Activated CD8-positive, alpha-beta memory T cell treated with anti-CD3 and anti-CD28 coated beads, Interleukin-2, amount 50 U/mL, for 48 hours (primary cell): ENCODE results near the gene KMT2E.

Source experiments
- DNase-seq: peaks from one replicate; pipeline ENCODE4 v3.0.0-alpha.2; 2020

KMT2E gene

DNA sequence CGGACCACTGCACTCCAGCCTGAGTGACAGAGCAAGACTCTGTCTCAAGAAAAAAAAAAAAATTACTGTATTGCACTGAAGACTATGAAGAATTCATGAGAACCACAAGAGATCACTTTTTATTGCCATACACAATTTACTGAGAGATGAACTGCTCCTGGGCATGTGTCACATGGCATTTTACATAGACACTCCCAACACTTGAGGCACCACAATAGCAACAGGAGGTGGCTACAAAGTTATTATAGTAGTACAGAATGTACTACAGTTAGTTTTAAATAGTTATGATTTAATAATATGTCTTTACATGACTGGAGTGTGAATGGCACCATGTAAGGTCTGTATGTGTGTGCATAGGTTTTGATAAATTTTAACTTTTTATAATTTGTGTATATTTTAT lies 70.6 kb downstream of the KMT2E start:
- DNase-seq: no peak

DNA sequence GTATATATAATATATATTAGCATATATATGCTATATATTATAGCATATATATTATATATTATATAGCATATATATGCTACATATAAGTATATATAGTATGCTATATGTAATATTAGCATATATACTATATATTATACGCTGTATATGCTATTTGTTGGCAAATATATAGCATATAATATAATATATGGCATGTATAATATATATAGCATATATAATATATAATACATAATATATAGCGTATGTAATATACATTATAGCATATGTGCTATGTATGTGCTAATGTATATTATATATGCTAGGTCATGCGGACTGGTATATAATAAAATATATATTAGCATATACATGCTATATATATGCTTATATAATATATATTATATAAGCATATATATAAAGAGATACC lies 72.8 kb downstream of the KMT2E start:
- no peak for DNase-seq

DNA sequence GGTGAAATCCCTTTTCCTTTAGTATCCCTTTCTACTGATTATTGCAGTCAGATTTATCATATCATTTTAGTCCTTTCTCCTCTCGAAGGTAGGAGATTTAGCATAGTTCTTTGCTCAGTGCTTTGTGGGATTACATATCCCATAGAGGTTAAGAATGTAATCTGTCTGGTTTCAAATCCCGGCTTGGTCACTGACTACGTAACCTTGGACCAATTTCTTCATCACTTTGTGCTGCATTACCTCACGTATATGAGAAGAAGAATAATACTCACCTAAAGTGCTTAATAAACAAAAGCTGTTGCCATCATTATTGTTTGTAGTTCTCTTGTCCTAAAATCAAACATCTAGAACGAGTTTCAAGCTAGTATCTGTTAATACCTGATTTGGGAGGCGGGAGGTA lies 74.0 kb downstream of the KMT2E start:
- no peak for DNase-seq

DNA sequence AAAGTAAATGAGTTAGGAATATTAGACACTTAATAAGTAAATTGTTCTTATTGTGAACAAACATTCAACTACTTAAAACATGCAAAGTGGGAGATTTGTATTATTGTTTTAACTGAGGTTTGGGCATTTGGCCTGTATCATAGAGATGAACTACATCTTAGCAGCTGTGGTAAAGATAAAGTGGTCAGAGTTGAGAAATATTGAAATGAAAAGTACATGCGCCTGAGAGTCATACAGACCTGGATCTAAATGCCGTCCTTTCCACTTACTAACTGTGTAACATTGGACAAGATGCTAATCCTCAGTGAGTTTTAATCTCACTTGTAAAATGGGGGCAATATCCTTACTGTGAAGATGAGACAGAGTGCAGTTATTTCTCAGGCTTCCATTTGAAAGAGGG lies 74.5 kb downstream of the KMT2E start:
- DNase-seq: no peak

DNA sequence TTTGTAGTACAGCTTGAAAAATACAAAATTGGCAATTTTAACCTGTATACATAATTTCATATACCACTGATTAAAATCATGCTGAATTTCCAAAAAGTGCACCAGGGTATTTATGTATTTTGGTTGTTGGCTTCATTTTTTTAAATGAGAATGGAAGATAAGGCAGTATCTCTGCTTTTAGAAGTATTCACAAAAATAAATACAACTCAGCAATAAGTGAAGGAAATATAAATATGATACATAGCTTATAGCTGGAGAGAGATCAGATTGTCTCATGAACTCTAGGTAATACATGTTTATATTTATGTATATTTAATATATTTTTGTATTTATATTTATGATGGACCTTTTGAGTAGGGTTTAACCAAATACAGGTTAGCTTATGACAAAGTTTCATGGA lies 81.0 kb downstream of the KMT2E start:
- no peak for DNase-seq

DNA sequence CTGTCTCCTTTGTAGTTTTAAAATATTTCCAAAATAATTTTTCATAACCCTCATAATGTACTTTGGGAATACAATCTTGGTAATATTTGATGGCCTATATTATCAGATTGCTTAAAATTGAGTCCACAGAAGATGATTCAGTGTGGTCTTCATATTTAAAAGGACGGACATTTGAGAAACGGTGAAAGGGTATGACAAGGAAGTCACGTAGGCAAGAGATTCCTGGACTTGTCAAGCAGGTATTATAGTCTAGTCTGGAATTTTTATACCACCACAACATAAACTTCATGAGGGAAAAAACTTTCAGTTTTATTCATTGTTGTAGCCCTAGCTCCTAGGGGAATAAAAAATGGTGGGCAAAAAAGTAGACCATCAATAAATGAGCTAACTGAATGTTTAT lies 82.3 kb downstream of the KMT2E start:
- DNase-seq: no peak

DNA sequence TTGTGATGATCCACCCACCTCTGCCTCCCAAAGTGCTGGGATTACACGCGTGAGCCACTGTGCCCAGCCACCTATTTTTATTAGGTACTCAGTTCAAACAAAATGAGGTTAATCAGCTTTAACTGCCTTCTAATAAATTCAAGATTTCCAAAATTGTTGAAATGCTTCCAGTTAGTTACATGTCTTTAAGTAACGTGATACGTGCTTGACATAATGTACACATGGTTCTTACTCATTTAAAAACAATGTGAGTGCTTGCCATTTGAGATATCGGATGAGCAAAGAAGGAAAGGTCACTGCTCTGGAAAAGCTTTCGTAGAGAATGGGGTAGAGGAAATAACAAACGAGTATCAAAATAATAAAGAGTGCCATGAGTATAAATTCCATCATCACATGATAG lies 83.6 kb downstream of the KMT2E start:
- no peak for DNase-seq

DNA sequence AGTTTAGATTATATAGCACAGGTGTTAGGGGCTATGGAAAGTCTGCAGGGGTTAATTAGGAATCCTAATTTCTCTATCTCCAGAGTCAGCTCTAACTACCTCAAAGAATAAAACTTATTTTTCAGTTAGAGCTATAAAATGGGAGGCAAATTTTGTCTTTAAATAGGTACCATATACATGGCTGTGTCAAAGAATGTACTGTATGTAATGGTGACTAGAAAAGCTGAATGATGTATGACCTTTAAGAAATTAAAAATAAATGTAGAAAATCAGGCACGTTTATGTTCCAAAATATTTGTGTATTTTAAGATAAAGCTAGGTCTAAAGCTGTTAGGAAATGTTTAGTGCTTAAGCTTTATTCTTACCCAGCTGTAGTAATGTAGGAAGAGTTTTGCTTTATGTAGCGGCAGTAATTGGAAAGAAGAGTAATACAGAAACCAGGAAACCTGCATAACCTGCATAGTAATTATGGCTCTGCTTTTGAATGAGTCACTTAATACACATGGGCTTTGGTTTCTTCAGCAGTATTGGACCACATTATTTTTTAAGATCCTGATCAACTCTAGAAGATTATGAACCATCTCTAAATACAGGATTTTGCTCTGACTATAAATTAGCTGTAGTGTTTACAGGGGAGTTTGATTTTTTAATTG lies 85.0 kb downstream of the KMT2E start:
- no peak for DNase-seq

DNA sequence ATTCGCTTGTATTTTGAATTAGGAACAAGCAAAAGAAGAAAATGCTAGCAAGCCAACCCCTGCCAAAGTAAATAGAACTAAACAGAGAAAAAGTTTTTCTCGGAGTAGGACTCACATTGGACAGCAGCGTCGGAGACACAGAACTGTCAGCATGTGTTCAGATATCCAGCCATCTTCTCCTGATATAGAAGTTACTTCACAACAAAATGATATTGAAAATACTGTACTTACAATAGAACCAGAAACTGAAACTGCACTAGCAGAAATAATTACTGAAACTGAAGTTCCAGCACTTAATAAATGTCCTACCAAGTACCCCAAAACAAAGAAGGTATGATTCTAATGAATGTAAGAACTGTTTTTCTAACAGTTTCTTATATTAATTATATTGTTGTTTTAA lies 87.9 kb downstream of the KMT2E start:
- no peak for DNase-seq

DNA sequence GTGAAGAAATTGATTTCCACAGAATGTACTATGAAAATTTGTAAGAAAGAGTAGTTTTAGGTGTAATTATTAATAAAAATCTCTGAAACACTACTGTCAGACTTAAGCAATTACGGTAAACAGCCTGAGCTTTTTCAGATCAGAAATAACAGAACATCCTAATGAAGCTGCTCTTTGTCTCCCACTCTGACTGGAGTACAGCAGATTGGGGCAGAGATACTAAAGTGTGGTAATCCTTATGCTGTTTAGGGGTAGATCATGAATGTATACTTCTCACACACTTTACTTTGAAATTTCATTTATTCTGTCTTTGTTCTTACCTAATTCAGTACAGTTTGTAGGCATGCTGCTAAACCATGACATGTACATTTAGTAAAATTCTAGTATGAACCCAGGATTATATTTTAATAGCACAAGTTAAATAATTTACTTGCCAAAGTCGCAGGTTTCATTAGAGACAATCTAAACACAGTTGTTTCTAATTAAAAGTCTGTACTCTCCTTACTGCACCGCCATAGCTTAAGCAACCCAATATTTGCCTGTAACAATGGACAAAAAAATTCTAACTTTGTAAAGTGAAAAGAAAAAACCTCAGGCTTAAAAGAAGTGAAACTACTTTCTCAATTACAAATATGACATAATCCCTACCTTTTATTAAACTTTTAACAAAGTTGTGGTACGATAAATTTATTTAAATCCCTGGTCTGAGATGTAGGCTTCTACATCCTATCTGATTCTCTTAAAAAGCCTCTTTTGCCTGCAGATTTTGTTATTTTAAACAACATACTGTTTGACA lies 88.8 kb downstream of the KMT2E start:
- no peak for DNase-seq

DNA sequence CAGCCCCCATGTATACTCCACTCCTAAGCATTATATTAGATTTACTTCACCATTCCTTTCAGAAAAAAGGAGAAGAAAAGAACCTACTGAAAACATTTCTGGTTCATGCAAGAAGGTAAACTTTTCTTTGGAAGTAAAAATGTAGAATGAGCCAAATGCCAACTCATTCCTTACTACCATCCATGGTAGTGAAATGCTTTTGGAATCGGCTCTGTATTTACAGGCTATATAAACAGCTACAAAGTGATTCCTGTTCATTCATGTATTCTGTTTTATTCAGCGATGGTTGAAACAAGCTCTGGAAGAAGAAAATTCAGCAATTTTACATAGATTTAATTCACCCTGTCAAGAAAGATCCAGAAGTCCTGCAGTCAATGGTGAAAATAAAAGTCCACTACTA lies 91.6 kb downstream of the KMT2E start:
- DNase-seq: no peak

DNA sequence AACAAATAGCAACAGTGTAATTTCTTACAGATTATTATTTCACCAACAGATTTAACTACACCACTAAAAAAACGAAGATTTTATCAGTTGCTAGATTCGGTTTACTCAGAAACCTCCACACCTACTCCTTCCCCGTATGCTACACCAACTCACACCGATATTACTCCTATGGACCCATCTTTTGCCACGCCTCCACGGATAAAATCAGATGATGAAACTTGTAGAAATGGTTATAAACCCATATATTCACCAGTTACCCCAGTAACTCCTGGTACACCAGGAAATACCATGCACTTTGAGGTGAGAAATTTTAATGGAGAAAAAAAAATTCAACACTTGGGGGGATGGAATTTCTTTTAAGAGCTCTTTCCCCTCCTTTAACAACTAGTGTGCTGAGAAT lies 92.5 kb downstream of the KMT2E start:
- no peak for DNase-seq

DNA sequence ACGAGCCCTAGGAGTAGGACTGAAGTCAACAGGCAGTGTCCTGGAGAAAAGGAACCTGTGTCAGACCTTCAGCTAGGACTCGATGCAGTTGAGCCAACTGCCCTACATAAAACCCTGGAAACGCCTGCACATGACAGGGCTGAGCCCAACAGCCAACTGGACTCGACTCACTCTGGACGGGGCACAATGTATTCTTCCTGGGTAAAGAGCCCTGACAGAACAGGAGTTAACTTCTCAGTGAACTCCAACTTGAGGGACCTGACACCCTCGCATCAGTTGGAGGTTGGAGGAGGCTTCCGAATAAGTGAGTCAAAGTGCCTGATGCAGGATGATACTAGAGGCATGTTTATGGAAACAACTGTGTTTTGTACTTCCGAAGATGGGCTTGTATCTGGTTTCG lies 93.5 kb downstream of the KMT2E start:
- no peak for DNase-seq

DNA sequence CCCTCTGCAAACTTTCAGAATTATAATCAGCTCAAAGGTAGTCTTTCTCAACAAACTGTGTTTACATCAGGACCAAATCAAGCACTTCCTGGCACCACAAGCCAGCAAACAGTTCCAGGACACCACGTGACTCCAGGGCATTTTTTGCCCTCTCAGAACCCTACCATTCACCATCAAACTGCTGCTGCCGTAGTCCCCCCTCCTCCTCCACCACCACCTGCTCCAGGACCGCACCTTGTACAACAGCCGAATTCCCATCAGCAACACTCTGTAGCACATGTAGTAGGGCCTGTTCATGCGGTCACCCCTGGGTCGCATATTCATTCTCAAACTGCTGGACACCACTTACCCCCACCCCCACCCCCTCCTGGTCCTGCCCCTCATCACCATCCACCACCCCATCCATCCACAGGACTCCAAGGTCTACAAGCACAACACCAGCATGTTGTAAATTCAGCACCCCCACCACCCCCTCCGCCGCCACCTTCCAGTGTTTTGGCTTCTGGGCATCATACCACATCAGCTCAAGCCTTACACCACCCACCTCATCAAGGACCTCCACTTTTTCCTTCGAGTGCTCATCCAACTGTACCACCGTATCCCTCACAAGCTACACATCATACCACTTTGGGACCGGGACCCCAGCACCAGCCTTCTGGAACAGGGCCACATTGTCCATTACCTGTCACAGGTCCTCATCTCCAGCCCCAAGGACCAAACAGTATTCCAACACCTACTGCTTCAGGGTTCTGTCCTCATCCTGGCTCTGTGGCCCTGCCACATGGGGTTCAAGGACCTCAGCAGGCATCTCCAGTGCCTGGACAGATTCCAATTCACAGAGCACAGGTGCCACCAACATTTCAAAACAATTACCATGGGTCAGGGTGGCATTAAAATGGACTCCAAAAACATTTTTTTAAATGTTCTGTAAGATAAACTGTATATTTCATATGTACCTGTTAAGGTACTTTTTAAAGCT lies 98.7 kb downstream of the KMT2E start:
- DNase-seq: no peak

DNA sequence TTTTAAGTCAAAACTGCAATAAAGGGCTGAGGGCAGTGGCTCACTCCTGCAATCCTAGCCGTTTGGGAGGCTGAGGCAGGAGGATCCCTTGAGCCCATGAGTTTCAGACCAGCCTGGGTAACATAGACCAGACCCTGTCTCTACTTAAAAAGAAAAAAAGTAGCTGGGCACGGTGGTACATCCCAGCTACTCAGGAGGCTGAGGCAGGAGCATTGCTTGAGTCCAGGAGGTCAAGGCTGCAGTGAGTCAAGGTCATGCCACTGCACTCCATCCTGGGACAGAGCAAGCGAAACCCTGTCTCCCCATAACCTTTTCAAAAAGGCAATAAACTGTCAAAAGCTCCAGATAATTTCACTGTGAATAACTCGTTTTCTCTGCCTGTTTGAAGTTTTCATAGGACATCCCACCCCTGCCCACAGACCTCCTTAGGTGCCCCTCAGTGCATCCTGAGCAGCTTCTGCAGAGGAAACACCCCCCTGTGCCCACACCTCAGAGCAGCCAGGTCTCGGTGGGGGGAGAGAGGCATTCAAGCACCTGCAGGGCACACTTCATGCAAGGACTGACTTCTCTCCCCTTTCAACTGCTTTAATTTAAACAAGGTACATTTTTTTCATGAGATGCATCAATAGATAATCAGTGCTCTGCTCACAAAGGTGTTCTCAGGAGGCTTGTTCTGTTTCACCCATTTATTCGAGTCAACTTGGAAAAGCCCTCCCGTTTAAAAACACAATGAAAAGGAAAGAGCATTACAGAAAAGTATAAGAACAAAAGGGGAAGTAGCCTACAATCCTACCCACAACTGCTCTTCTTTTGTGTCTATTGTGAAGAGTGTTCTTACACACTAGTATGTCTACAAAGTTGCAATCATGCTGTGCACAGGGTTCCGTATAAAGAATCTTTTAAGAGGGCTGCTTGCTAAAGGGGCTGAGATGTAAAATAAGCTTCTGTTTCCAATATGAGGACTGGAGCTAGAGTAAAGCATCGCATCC lies 104.9 kb downstream of the KMT2E start:
- no peak for DNase-seq

DNA sequence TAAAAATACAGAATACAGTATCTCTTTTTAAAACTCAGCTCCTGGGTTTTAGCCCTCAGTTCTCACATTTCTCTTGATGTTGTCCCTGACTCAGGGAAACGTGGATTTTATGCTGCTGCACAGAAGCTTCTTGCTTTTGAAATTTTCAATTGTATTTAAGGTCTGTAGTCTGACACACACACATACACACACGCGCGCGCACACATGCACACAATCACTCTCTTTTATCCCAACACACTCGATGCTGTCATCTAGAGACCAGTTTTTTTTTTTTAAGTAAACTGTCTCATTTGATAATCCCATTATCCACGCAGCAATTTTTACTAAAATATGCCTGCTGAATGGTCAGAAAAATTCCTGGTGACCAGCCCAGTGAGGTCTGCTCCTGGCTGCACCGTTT lies 108.6 kb downstream of the KMT2E start:
- no peak for DNase-seq

DNA sequence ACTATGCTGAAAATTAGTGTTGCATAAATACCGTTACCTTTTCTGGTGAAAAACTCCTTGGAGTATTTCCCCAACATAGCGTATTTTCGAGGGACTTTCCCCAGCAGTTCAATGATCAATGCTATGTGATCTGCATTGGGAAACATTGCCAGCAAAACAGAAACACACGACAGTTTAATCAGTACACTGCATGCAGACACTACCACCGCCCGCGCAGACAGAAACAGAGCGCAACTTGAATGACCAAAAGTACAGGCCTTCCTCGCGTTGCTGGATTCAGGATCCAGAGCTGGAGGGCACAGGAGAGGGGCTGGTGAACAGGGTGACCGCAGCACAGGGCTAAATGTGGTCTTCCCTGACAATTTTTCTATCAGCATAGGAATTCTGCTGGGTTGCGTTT lies 111.7 kb downstream of the KMT2E start:
- no peak for DNase-seq

DNA sequence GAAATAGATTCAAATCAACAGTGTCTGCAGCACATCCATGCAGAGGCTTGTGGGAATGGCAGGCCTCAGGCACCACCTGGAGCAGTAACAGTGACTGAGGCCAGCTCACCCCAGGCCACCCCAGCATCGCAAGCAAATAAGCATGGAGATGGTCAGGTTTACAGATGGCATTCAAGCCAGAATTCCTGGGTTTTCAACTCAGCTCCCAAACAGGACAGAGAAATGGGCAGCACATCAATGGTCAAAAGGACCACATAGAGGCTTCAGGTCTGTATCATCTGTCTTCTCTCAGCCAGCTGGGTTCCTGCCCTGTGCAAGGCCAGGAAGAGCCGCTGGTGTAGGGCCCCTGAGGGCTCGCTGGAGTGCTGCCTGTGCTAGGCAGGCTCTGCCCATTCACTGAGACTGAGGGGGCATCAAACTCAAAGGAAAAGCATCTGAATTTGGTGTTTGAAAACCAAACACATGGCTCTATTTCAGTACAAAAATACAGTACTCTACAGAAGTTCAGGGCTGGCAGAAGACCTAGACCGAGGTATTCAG lies 112.5 kb downstream of the KMT2E start:
- DNase-seq: no peak

DNA sequence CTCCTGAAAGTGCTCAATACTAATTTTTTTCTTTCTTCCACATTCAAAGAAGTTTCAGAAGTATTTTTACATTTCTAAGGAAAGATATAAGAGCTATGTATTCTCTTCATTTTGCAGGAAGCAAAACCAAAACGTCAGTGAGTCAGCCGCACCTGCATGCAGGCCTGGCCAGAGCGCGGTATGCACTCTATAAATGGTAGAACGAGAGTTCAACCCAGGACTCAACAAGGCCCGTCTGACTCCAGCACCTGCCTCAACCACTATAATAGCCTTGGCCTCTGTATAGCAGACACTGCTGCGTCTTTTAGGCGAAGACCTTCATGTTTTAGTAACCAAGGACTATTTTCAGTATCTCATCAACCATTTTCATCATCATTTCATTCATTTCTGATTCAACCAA lies 113.2 kb downstream of the KMT2E start:
- DNase-seq: no peak

DNA sequence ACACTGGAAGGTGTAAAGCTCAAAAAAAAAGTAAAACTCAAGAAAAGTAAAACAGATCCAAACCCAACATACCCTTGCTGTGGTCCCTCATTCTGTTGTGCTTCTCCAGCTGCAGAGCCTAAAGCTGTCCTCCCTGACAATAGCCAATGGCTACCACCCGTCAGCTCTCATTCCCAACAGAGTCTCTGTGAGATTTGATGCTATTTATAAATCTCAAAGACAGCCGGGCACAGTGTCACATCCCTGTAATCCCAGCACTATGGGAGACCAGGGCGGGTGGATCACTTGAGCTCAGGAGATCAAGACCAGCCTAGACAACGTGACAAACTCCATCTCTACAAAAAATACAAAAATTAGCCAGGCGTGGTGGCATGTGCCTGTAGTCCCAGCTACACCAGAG lies 116.0 kb downstream of the KMT2E start:
- DNase-seq: no peak

DNA sequence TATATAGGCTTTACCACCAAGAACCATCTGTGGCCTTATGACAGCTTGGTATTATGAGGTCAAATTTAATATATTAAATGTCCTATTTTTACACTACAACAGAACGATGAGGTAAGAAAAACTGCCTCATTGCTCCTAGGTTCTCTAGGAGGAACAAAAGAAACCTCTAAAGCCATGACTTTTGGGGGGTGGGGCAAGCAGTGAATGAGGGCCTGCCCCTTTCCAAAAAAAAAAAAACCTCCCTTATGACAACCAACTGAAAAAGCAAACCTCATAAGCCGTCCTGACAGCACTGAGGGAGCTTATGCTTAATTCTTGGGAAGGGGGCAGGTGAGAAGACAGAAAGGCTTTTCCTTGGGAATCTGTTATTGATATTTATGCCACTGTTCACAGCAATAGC lies 116.6 kb downstream of the KMT2E start:
- DNase-seq: no peak

DNA sequence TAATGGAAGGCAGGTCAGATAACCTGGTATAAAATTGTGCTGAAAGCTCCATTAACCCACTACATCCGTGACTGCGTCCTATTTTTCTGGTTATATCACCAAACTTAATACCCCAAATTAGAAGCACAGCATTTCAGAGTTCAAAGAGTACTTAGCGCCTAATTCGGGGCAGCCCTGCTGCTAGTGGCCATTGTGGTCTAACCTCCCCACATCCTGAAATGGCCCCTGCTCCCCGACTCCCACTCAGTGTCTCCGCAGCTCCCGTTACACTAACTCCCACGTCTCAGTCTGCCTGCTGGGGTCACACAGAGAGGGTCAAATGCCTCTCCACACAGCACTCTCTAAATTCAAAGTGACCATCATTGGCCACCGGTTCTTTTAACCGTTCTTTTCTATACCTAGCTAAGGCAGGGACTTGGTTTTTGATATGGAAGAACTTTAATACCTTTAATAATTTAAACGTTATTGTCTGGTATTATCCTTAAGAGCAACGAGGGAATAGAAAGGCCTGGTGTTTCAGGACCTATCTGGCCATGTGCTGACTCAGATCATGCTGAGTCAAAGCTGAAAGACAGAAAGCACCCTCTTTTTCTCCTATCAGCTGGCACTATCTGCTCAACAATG lies 117.1 kb downstream of the KMT2E start:
- DNase-seq: no peak
